NOMO-1 treated with dmso at 0.1 percent for 144 hours (cell line): Measurements from ENCODE around the gene RBL1.
"Not testable (repeated sequence)": the region's sequence is repeated elsewhere in the genome, so short reads cannot be mapped to it uniquely, and the experiment has no call there.

ENCODE experiments used
- DNase-seq: peaks from one replicate; lab custom pipeline; 2025; ENCODE audit not compliant: unreplicated experiment; lab: John Stamatoyannopoulos, UW

RBL1 gene, protein sequence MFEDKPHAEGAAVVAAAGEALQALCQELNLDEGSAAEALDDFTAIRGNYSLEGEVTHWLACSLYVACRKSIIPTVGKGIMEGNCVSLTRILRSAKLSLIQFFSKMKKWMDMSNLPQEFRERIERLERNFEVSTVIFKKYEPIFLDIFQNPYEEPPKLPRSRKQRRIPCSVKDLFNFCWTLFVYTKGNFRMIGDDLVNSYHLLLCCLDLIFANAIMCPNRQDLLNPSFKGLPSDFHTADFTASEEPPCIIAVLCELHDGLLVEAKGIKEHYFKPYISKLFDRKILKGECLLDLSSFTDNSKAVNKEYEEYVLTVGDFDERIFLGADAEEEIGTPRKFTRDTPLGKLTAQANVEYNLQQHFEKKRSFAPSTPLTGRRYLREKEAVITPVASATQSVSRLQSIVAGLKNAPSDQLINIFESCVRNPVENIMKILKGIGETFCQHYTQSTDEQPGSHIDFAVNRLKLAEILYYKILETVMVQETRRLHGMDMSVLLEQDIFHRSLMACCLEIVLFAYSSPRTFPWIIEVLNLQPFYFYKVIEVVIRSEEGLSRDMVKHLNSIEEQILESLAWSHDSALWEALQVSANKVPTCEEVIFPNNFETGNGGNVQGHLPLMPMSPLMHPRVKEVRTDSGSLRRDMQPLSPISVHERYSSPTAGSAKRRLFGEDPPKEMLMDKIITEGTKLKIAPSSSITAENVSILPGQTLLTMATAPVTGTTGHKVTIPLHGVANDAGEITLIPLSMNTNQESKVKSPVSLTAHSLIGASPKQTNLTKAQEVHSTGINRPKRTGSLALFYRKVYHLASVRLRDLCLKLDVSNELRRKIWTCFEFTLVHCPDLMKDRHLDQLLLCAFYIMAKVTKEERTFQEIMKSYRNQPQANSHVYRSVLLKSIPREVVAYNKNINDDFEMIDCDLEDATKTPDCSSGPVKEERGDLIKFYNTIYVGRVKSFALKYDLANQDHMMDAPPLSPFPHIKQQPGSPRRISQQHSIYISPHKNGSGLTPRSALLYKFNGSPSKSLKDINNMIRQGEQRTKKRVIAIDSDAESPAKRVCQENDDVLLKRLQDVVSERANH

GRCh38 chr20:37095599-37096414, at the start of gene RBL1:
RBL1 (minus strand) TSS chr20:37095997; CDS start chr20:37095928, 69 bp downstream.
- DNase-seq = peak; percentile 86

DNA sequence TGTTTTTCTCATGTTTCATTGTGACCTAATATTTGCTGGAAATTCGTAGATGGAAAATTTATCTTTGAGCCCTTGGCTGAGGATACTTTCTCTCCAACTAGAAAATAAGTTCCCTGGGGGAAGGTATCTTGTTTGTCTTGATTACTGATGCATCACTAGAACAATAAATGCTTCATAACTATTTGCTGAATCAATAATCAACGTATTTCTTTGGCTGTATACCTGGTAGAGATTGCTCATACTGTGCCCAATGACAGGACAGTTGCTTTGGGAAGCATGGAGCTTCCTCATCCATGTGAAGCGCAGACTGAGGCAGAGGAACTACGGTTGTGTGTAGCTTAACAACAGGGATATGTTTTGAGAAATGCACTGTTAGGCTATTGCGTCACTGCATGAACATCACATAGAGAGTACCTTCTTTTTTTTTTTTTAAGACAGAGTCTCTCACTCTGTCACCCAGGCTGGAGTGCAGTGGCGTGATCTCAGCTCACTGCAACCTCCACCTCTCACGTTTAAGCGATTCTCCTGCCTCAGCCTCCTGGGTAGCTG, 49.1 kb upstream of the RBL1 start:
- DNase-seq = no peak

DNA sequence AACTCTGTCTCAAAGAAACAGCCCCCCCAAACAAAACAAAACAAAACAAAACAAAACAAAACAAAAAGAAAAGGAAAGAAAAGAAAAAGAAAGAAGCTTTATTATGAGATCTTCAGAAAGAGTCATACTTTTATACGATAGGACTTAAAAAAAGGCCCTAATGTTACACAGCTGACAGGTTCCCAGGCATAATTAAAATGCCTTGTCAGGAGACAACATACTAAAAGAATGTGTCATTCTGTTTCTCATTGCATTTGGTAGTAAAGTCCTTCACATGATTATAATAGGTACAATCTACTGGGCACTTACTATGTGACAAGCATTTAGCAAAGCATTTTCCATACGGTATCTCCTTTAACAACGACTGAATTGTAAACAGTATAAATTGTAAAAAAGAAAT, 46.9 kb upstream of the RBL1 start:
- no peak for DNase-seq

- no peak for DNase-seq
Measured at GRCh38 chr20:37137547-37137946, 41.8 kb upstream of the RBL1 start.

- DNase-seq = no peak
Measured at GRCh38 chr20:37133952-37134351, 38.2 kb upstream of the RBL1 start.

GRCh38 chr20:37131486-37131885, 35.7 kb upstream of the RBL1 start:
- DNase-seq = no peak

- no peak for DNase-seq
Measured at GRCh38 chr20:37128803-37129202, 33.0 kb upstream of the RBL1 start.

- DNase-seq = not testable (repeated sequence)
Measured at GRCh38 chr20:37126290-37126689, 30.5 kb upstream of the RBL1 start.

DNA sequence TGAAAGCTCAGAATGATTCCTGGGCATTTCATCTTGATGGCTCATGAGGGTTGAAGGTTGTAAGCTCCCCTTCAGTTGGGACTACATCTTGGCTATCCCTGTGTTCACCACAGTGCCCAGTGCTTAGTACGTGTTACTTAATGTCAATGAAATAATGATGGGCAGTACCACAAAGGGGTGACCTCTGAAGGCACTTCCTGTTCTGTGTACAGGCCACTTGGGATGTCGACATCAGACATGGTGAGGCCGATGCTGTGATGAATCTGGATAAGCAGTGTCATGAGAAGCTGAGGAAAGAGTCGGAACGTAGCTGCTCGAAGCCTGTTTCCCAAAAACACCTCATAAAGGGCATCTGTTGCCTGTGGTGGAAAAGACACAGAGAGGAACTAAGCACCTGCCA, 27.6 kb upstream of the RBL1 start:
- DNase-seq = peak; percentile 10

DNA sequence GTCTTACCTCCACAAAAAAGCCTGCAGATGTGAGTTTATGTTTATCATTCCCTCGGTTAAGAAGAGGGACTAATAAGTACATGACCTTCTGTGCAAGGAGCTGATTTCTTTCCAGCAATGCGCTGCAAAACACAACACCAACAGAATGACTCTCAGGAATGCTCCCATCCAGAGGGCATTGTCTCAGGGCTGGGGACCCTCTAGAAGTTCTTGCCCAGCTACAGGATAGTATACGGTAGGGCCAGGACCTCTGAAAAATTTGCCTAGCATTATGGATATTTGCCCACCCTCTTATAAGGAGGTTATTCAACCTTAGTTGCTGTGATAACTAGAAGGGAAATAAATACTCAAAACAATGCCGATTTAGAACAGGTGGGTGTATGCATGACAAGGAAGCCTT, 24.7 kb upstream of the RBL1 start:
- DNase-seq = no peak

GRCh38 chr20:37119356-37120036, 23.7 kb upstream of the RBL1 start:
- DNase-seq = no peak

GRCh38 chr20:37114012-37114411, 18.2 kb upstream of the RBL1 start:
- DNase-seq = no peak

DNA sequence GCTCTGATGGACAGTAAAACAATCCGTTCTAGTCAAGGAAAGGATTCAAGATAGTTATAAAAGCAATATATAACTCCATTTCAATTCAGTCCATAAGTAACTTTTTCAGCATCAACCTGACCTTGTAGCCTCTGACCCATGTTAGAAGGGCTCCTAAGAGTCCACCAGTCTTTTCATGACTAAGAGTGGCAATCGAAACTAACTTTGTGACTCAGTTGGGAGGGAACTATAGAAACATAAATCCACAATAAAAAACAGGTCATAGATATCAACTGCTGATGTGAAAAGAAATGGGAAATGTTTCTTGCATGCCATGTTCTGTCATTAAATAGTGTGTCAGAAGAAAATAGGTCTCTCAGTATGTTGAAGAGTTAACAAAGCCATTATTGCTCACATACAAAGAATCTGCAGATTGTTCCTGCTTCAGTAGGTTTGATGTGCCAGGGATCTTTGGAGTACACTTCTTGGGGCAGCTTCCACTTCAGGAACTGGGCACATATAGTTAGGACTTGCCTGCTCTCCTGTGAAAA, 16.2 kb upstream of the RBL1 start:
- no peak for DNase-seq

DNA sequence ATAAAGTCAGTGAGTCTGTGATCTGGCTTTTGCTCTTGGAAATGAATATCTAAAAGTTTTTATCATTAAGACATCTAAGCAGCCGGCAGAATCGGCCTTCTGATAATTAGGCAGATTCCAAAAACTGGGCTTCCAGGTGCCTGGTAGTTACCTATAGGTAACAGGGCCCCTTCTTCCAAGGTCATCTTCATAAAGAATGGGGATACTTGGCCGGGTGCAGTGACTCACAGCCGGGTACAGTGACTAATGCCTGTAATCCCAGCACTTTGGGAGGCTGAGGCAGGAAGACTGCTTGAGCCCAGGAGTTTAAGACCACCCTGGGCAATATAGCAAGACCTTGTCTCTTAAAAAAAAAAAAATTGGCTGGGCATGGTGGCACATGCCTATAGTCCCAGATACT, 12.9 kb upstream of the RBL1 start:
- no peak for DNase-seq

DNA sequence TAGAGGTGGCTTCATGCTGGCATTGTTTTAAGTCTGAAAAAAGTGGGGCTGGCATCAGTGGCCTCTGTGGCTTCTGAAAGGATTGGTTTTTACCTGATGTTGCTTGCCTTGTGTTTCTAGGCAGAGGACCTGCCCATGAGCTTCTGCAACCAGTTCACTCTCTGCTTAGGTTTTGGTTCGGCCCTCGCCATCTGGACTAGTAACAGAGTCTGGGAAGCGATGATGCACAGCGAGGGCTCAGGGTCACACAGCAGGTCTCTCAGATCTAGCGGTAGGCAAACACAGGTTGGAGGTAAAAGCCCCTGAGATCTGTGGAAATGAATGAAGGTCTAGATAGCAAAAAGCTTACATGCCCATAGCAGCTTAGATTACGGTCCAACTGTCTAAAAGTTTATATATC, 6.8 kb upstream of the RBL1 start:
- DNase-seq = no peak

DNA sequence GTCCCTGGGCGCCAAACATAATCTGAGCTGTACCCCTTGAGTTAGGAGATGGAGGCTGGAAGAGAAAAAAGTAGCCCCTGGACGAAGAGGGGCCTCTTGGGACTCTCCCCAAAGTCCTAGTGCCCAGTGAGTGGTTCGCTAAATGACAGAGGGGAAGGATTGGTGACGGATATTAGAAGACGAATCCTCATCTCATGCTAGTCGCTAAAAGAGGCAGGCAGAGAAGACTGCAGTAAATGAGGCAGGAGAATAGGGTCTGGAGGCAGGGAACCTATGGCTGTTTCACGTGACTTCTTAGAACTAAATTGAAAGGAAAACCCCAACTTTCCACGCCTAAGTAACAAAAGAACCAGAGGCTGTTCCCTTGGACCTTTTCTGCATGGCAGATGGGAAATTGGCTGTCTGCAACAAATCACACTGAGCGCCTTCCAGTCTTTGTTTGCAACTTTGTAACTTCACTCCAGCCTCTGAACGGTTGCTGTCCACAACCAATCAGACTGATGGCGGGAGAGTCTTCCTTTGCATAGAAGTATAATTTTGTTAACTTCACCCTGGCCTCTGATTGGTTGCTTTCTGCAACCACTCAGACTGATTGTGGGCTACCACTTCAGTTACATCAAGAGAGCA, 731 bp upstream of the RBL1 start:
- DNase-seq = no peak

GRCh38 chr20:37095108-37095598, 644 bp downstream of the RBL1 start:
- DNase-seq = peak; percentile 54

DNA sequence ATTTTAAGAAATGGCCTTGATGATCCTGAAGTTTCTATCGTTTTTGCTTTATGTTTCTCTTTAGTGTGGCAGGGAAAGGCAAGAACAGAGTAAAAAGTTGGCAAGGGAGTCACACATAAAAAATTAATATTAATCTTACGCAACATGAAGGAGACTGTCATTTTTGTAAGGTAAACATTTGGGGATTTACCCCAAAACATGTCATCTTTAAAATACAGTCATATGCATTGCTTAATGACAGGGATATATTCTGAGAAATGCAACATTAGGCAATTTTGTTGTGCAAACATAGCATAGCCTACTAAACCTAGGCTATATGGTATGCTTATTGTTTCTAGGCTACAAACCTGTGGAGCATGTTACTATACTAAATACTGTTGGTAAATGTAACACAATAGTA, 5.4 kb downstream of the RBL1 start:
- DNase-seq = no peak

GRCh38 chr20:37081717-37082289, 14.0 kb downstream of the RBL1 start:
- no peak for DNase-seq
